ENCODE measurements around the gene LPAR6. TPM values are rescaled to one million over a fixed set of nuclear protein-coding genes. Genes with fewer than 3 reads are reported as not detected.
"Not testable (repeated sequence)": the region's sequence is repeated elsewhere in the genome, so short reads cannot be mapped to it uniquely, and the experiment has no call there.

The LPAR6 gene
- total RNA-seq, 1 experiment from 2014 or later = 3.2 TPM

GRCh38 chr13:48422003-48422402 is 9.1 kb upstream of the LPAR6 start:
- not testable (repeated sequence) for DNase-seq (ENCODE audit: extremely low read depth, low read depth)

GRCh38 chr13:48415516-48415915 is 2.6 kb upstream of the LPAR6 start:
- no peak for DNase-seq (ENCODE audit: extremely low read depth, low read depth)

GRCh38 chr13:48414501-48414900 is 1.6 kb upstream of the LPAR6 start:
- no peak for DNase-seq (ENCODE audit: extremely low read depth, low read depth)

- DNase-seq (ENCODE audit: extremely low read depth, low read depth) = no peak
These were observed 927 bp downstream of the LPAR6 start for GRCh38 chr13:48411841-48412531.

- DNase-seq (ENCODE audit: extremely low read depth, low read depth) = no peak
These were observed 1.6 kb downstream of the LPAR6 start for GRCh38 chr13:48411147-48411794.

GRCh38 chr13:48410199-48410598 is 2.7 kb downstream of the LPAR6 start:
- no peak for DNase-seq (ENCODE audit: extremely low read depth, low read depth)

- no peak for DNase-seq (ENCODE audit: extremely low read depth, low read depth)
These were observed 7.0 kb downstream of the LPAR6 start for GRCh38 chr13:48405875-48406274.

GRCh38 chr13:48404952-48405351 is 8.0 kb downstream of the LPAR6 start:
- no peak for DNase-seq (ENCODE audit: extremely low read depth, low read depth)

GRCh38 chr13:48403913-48404312 is 9.0 kb downstream of the LPAR6 start:
- no peak for DNase-seq (ENCODE audit: extremely low read depth, low read depth)

GRCh38 chr13:48403151-48403631 is 9.7 kb downstream of the LPAR6 start:
- DNase-seq (ENCODE audit: extremely low read depth, low read depth) = no peak

GRCh38 chr13:48402325-48402932 is 10.5 kb downstream of the LPAR6 start:
- no peak for DNase-seq (ENCODE audit: extremely low read depth, low read depth)

GRCh38 chr13:48401480-48401879 is 11.4 kb downstream of the LPAR6 start:
- DNase-seq (ENCODE audit: extremely low read depth, low read depth) = no peak

GRCh38 chr13:48400850-48401291 is 12.0 kb downstream of the LPAR6 start:
- peak; percentile 41 for DNase-seq (ENCODE audit: extremely low read depth, low read depth)

GRCh38 chr13:48400090-48400694 is 12.7 kb downstream of the LPAR6 start:
- DNase-seq (ENCODE audit: extremely low read depth, low read depth) = no peak

- DNase-seq (ENCODE audit: extremely low read depth, low read depth) = no peak
These were observed 14.3 kb downstream of the LPAR6 start for GRCh38 chr13:48398450-48399095.

- DNase-seq (ENCODE audit: extremely low read depth, low read depth) = no peak
These were observed 15.2 kb downstream of the LPAR6 start for GRCh38 chr13:48397744-48398143.

- no peak for DNase-seq (ENCODE audit: extremely low read depth, low read depth)
These were observed 19.2 kb downstream of the LPAR6 start for GRCh38 chr13:48393698-48394085.

GRCh38 chr13:48393030-48393697 is 19.7 kb downstream of the LPAR6 start:
- DNase-seq (ENCODE audit: extremely low read depth, low read depth) = no peak

GRCh38 chr13:48391257-48391656 is 21.7 kb downstream of the LPAR6 start:
- no peak for DNase-seq (ENCODE audit: extremely low read depth, low read depth)

GRCh38 chr13:48386816-48387215 is 26.1 kb downstream of the LPAR6 start:
- no peak for DNase-seq (ENCODE audit: extremely low read depth, low read depth)
